OCI-LY1 (cell line): ENCODE data around the gene JADE1.

Source experiments
- H2AFZ ChIP-seq: fragments of 200-600 bp; sonication (generic), shearing (Covaris generic); 2 replicates; pipeline ENCODE4 v1.6.0; 2014; ENCODE audit warnings: antibody characterized with exemption, mild to moderate bottlenecking, low read length
- H3F3A ChIP-seq: fragments of 200-600 bp; sonication (generic), shearing (Covaris generic); 2 replicates; pipeline ENCODE4 v1.6.0; 2014; ENCODE audit warnings: mild to moderate bottlenecking, antibody characterized with exemption, low read length, moderate library complexity; ENCODE audit not compliant: insufficient read depth
- H3K27ac ChIP-seq: fragments of 200-600 bp; sonication (generic); 2 replicates; pipeline ENCODE4 v1.5.1; 2014; ENCODE audit warnings: low read length, mixed run types, mild to moderate bottlenecking, low read depth; ENCODE audit not compliant: poor library complexity, severe bottlenecking
- H3K27me3 ChIP-seq: fragments of 200-600 bp; sonication (generic); 2 replicates; pipeline ENCODE4 v1.6.0; 2014; ENCODE audit warnings: antibody characterized with exemption, mild to moderate bottlenecking, low read length, moderate library complexity; ENCODE audit not compliant: insufficient read depth
- H3K36me3 ChIP-seq: fragments of 200-600 bp; sonication (generic); 2 replicates; pipeline ENCODE4 v1.6.1; 2014; ENCODE audit warnings: mild to moderate bottlenecking, antibody characterized with exemption, low read length, moderate library complexity, mixed read lengths; ENCODE audit not compliant: insufficient read depth
- H3K4me1 ChIP-seq: fragments of 200-600 bp; sonication (generic); 2 replicates; pipeline ENCODE4 v1.5.1; 2014; ENCODE audit warnings: mild to moderate bottlenecking, low read length, moderate library complexity; ENCODE audit not compliant: insufficient read depth, severe bottlenecking
- H3K4me2 ChIP-seq: fragments of 200-600 bp; sonication (generic), shearing (Covaris generic); 2 replicates; pipeline ENCODE4 v1.6.1; 2014; ENCODE audit warnings: low read length
- H3K4me3 ChIP-seq: fragments of 200-600 bp; sonication (generic); 2 replicates; pipeline ENCODE4 v1.5.1; 2014; ENCODE audit warnings: low read length, low read depth, mild to moderate bottlenecking, mixed read lengths; ENCODE audit not compliant: poor library complexity, severe bottlenecking
- H3K79me2 ChIP-seq: fragments of 200-600 bp; shearing (Covaris generic); 2 replicates; pipeline ENCODE4 v1.6.1; 2016; ENCODE audit warnings: mixed run types, low read length, mixed read lengths; ENCODE audit not compliant: insufficient read depth
- H3K9ac ChIP-seq: fragments of 200-600 bp; sonication (generic), shearing (Covaris generic); 2 replicates; pipeline ENCODE4 v1.6.1; 2014; ENCODE audit warnings: mild to moderate bottlenecking, low read length, mixed read lengths
- H3K9me2 ChIP-seq: fragments of 200-600 bp; sonication (generic), shearing (Covaris generic); 2 replicates; pipeline ENCODE4 v1.6.1; 2014; ENCODE audit warnings: low read depth, mild to moderate bottlenecking, low read length, mixed read lengths
- H3K9me3 ChIP-seq: fragments of 200-600 bp; shearing (Covaris generic); 2 replicates; pipeline ENCODE4 v1.6.1; 2014; ENCODE audit warnings: low read length, mixed read lengths
- H4K20me1 ChIP-seq: fragments of 200-600 bp; sonication (generic), shearing (Covaris generic); 2 replicates; pipeline ENCODE4 v1.6.0; 2016; ENCODE audit warnings: mild to moderate bottlenecking, low read length; ENCODE audit not compliant: insufficient read depth
- EZH2 ChIP-seq: fragments of 200-600 bp; sonication (generic), shearing (Covaris generic); IDR thresholded peaks from 2 replicates; pipeline ENCODE4 v1.8.0; 2017; ENCODE audit warnings: borderline replicate concordance, mixed run types, mild to moderate bottlenecking, antibody characterized with exemption, low read length, moderate library complexity, mixed read lengths
- TF ChIP-seq, protein P1 (sequence below): fragments of 200-600 bp; sonication (generic), shearing (Covaris generic); IDR thresholded peaks from 2 replicates; pipeline ENCODE4 v1.5.1; 2017; ENCODE audit warnings: mild to moderate bottlenecking, antibody characterized with exemption, low read length, moderate library complexity, mixed read lengths

JADE1 gene

DNA sequence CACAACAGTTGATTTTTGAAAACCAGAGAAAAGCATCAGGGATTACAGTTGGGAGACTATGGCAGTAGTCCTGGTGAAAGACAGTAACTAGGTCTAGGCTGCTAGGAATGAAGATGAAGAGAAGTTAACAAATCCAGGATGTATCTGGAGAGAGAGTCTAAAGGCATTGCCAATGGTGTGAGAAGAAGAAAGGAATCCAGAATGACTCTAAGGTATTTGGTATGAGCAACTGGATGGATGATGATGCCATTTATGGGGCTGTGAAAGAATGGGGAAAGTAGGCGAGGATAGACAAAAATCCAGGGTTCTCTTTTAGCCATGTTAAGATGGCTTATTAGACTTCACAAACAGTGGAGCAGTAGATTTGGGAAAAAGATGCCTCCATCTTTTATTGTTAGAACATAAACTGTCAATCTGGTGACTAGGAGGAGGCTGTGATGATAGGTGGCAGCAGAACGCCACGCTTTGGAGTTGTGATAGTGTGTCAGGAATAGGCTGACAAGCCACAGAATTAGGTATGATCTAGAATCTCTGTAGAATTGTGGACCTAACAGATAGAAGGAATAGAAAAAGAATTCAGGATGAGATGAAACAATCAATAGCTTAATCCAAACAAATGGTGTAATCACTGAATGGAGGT, 27.3 kb upstream of the JADE1 start:
- Histone ChIP-seq H3K27ac (no peak overlapping the region), H3K9me3 (no peaks in the 10 kb centered on the region), H3K9me2 (no peaks in the 10 kb centered on the region), H3F3A (no peaks in the 10 kb centered on the region), H3K4me2 (no peak overlapping the region), H3K9ac (no peak overlapping the region), H3K36me3 (no peaks in the 10 kb centered on the region), H3K4me3 (no peak overlapping the region), H4K20me1 (no peaks in the 10 kb centered on the region), H3K27me3 (no peaks in the 10 kb centered on the region), H3K4me1 (no peaks in the 10 kb centered on the region), H3K79me2 (no peaks in the 10 kb centered on the region), H2AFZ (no peak overlapping the region)
- TF ChIP-seq EZH2 = no peak
- TF ChIP-seq, protein P1, sequence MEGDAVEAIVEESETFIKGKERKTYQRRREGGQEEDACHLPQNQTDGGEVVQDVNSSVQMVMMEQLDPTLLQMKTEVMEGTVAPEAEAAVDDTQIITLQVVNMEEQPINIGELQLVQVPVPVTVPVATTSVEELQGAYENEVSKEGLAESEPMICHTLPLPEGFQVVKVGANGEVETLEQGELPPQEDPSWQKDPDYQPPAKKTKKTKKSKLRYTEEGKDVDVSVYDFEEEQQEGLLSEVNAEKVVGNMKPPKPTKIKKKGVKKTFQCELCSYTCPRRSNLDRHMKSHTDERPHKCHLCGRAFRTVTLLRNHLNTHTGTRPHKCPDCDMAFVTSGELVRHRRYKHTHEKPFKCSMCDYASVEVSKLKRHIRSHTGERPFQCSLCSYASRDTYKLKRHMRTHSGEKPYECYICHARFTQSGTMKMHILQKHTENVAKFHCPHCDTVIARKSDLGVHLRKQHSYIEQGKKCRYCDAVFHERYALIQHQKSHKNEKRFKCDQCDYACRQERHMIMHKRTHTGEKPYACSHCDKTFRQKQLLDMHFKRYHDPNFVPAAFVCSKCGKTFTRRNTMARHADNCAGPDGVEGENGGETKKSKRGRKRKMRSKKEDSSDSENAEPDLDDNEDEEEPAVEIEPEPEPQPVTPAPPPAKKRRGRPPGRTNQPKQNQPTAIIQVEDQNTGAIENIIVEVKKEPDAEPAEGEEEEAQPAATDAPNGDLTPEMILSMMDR = peak; percentile 50; the same call in 1 of the 2 replicates

DNA sequence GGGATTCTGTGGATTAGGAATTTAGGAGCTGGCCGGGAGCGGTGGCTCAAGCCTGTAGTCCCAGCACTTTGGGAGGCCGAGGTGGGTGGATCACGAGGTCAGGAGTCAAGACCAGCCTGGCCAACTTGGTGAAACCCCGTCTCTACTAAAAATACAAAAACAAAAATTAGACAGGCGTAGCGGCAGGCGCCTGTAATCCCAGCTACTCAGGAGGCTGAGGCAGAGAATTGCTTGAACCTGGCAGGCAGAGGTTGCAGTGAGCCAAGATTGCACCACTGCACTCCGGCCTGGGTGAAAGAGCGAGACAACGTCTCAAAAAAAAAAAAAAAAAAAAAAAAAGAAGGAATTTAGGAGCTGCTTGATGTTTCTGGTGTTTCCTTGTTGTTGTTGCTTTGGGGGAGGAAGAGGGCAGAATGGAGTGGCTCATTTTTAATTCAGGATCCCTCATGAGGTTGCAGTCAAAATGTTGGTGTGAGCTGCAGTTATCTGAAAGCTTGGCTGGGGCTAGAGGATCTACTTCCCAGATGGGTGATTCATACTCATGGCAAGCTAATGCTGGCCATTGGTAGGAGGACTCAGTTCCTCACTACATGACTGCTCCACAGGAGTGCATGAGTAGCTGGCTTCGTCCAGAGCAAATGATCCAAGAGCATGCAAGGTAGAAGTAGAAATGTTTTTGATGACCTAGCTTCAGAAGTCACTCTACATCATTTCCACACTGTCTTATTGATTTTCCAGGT, 26.5 kb upstream of the JADE1 start:
- Histone ChIP-seq H3K4me2 (no peak overlapping the region), H3K27me3 (no peaks in the 10 kb centered on the region), H3K9me2 (no peaks in the 10 kb centered on the region), H3K4me3 (no peak overlapping the region), H3K9ac (no peak overlapping the region), H2AFZ (no peak overlapping the region), H3K79me2 (no peaks in the 10 kb centered on the region), H3K27ac (no peak overlapping the region), H3K9me3 (no peaks in the 10 kb centered on the region), H3K4me1 (no peaks in the 10 kb centered on the region), H3K36me3 (no peaks in the 10 kb centered on the region), H4K20me1 (no peaks in the 10 kb centered on the region), H3F3A (no peaks in the 10 kb centered on the region)
- TF ChIP-seq, protein P1 = no peak
- TF ChIP-seq EZH2 = no peak

DNA sequence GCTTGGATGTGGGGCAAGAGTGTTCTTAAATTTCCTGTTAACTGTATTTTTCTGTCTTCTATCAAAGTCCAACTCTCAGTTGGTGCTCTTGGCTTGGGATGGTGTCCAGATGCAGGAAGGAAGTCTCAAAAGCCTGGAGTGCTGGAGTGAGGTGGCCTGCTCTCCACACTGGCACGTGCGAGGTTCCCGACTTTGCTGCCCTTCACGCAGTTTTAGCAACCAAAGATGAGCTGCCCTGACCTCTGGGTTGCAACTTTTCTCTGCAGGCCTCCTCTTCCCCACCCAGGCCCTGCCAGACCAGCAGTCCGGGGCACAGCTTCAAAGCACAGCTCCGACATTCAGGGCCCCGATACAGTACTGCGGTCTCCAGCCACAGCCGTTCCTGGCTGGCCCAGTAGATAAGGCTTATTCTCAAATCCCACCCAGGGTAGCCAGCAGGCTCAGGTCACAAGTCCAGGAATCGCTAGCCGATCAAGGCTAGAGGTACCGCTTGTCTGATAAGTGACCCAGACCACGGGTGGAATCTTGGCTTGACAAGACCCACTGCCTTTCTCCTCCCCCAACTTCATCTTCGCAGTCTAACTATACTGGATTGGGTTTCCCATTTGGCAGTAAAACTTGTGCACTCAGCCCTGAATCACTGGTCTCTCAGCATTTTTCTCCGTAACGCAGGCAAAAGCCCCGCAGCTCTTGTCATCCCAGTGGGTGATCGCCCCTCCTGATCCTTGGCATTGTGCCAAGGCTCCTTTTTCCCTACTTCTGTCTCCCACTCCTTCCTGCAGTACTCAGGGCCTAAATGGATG, 21.8 kb upstream of the JADE1 start:
- no peak overlapping the region for H3K9ac ChIP-seq
- H3K9me3 ChIP-seq = no peaks in the 10 kb centered on the region
- TF ChIP-seq EZH2 = no peak
- TF ChIP-seq, protein P1 = no peak
- no peaks in the 10 kb centered on the region for H3F3A ChIP-seq
- no peaks in the 10 kb centered on the region for H3K36me3 ChIP-seq
- no peaks in the 10 kb centered on the region for H3K9me2 ChIP-seq
- no peak overlapping the region for H2AFZ ChIP-seq
- no peaks in the 10 kb centered on the region for H3K27me3 ChIP-seq
- H4K20me1 ChIP-seq = no peaks in the 10 kb centered on the region
- H3K4me2 ChIP-seq = no peak overlapping the region
- no peak overlapping the region for H3K4me3 ChIP-seq
- no peaks in the 10 kb centered on the region for H3K79me2 ChIP-seq
- no peaks in the 10 kb centered on the region for H3K4me1 ChIP-seq
- no peak overlapping the region for H3K27ac ChIP-seq
